ENCODE results near the gene ENAH. TPM values are rescaled to one million over a fixed set of nuclear protein-coding genes. Genes with fewer than 3 reads are reported as not detected.

Gene ENAH
- total RNA-seq, 1 donor from 2014 or later, result 434 TPM

- H3K36me3 Mint-ChIP-seq (ENCODE audit: low read depth), result peaks cover 14% of the 10 kb centered on the region
- H3K4me1 Mint-ChIP-seq (ENCODE audit: low read depth), result peaks cover 87% of the 10 kb centered on the region
- TF ChIP-seq, protein P1, sequence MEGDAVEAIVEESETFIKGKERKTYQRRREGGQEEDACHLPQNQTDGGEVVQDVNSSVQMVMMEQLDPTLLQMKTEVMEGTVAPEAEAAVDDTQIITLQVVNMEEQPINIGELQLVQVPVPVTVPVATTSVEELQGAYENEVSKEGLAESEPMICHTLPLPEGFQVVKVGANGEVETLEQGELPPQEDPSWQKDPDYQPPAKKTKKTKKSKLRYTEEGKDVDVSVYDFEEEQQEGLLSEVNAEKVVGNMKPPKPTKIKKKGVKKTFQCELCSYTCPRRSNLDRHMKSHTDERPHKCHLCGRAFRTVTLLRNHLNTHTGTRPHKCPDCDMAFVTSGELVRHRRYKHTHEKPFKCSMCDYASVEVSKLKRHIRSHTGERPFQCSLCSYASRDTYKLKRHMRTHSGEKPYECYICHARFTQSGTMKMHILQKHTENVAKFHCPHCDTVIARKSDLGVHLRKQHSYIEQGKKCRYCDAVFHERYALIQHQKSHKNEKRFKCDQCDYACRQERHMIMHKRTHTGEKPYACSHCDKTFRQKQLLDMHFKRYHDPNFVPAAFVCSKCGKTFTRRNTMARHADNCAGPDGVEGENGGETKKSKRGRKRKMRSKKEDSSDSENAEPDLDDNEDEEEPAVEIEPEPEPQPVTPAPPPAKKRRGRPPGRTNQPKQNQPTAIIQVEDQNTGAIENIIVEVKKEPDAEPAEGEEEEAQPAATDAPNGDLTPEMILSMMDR (IDR thresholded peaks at IDR 0.05), result no peak
- no peak for DNase-seq (ENCODE audit: low spot score)
- peak overlapping the region; percentile 81 for H3K27ac Mint-ChIP-seq (ENCODE audit: unreplicated experiment)
- no peak overlapping the region for H3K4me3 Mint-ChIP-seq (ENCODE audit: unreplicated experiment)
- H3K27me3 Mint-ChIP-seq (ENCODE audit: low read depth), result no peaks in the 10 kb centered on the region
- peaks cover 6% of the 10 kb centered on the region for H3K9me3 Mint-ChIP-seq (ENCODE audit: low read depth)
Observed at GRCh38 chr1:225595974-225596551, 56.9 kb downstream of the ENAH start.

DNA sequence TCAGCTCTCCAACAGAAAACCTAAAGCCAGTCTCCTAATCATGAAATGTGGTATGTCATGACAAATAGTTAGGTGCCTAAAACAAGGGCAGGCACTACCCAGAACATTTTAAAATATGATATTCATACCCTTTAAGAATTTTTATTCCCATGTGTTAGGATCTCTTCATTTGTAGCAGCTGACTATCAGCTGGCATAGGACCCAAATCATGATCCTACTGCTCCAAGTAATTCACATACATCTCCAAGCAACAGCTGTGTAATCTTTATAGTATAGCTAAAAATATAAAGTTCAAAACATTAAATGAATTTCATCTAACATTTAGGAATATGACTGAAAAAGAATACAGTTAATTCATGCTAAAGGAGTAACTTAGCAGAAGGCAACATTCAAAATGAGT is 57.5 kb downstream of the ENAH start:
- H3K27ac Mint-ChIP-seq (ENCODE audit: unreplicated experiment), result no peak overlapping the region
- peaks cover 3% of the 10 kb centered on the region for H3K9me3 Mint-ChIP-seq (ENCODE audit: low read depth)
- H3K4me3 Mint-ChIP-seq (ENCODE audit: unreplicated experiment), result no peak overlapping the region
- peaks cover 88% of the 10 kb centered on the region for H3K4me1 Mint-ChIP-seq (ENCODE audit: low read depth)
- peaks cover 14% of the 10 kb centered on the region for H3K36me3 Mint-ChIP-seq (ENCODE audit: low read depth)
- TF ChIP-seq, protein P1 (IDR thresholded peaks at IDR 0.05), result no peak
- H3K27me3 Mint-ChIP-seq (ENCODE audit: low read depth), result no peaks in the 10 kb centered on the region
- DNase-seq (ENCODE audit: low spot score), result no peak

- no peaks in the 10 kb centered on the region for H3K9me3 Mint-ChIP-seq (ENCODE audit: low read depth)
- TF ChIP-seq, protein P1 (IDR thresholded peaks at IDR 0.05), result no peak
- no peaks in the 10 kb centered on the region for H3K27me3 Mint-ChIP-seq (ENCODE audit: low read depth)
- no peak for DNase-seq (ENCODE audit: low spot score)
- H3K36me3 Mint-ChIP-seq (ENCODE audit: low read depth), result peaks cover 4% of the 10 kb centered on the region
- H3K4me3 Mint-ChIP-seq (ENCODE audit: unreplicated experiment), result no peak overlapping the region
- peaks cover 86% of the 10 kb centered on the region for H3K4me1 Mint-ChIP-seq (ENCODE audit: low read depth)
- H3K27ac Mint-ChIP-seq (ENCODE audit: unreplicated experiment), result no peak overlapping the region
Observed at GRCh38 chr1:225593414-225593813, 59.5 kb downstream of the ENAH start.

- Mint-ChIP-seq H3K9me3 (ENCODE audit: low read depth) (no peaks in the 10 kb centered on the region), H3K4me3 (ENCODE audit: unreplicated experiment) (no peak overlapping the region), H3K36me3 (ENCODE audit: low read depth) (peaks cover 7% of the 10 kb centered on the region), H3K4me1 (ENCODE audit: low read depth) (peaks cover 86% of the 10 kb centered on the region), H3K27me3 (ENCODE audit: low read depth) (no peaks in the 10 kb centered on the region), H3K27ac (ENCODE audit: unreplicated experiment) (peak overlapping the region; percentile 71)
- TF ChIP-seq, protein P1 (IDR thresholded peaks at IDR 0.05), result no peak
- DNase-seq (ENCODE audit: low spot score), result no peak
Observed at GRCh38 chr1:225592362-225593025, 60.4 kb downstream of the ENAH start.

GRCh38 chr1:225587310-225587709 is 65.6 kb downstream of the ENAH start:
- peaks cover 73% of the 10 kb centered on the region for H3K4me1 Mint-ChIP-seq (ENCODE audit: low read depth)
- H3K27ac Mint-ChIP-seq (ENCODE audit: unreplicated experiment), result no peak overlapping the region
- no peak for DNase-seq (ENCODE audit: low spot score)
- H3K9me3 Mint-ChIP-seq (ENCODE audit: low read depth), result no peaks in the 10 kb centered on the region
- peaks cover 8% of the 10 kb centered on the region for H3K36me3 Mint-ChIP-seq (ENCODE audit: low read depth)
- TF ChIP-seq, protein P1 (IDR thresholded peaks at IDR 0.05), result no peak
- no peaks in the 10 kb centered on the region for H3K27me3 Mint-ChIP-seq (ENCODE audit: low read depth)
- no peak overlapping the region for H3K4me3 Mint-ChIP-seq (ENCODE audit: unreplicated experiment)

Measured in chondrocyte (in vitro differentiated cells).